Measurements from ENCODE around the gene PEAR1.

The PEAR1 gene

GRCh38 chr1:156947818-156948525, 54.5 kb downstream of the PEAR1 start:
- Histone ChIP-seq H3K9me3 (ENCODE audit: low read length) (no peaks in the 10 kb centered on the region), H3K9ac (ENCODE audit: low read length) (no peak overlapping the region), H3K27ac (ENCODE audit: low read depth, low read length) (no peak overlapping the region), H3K4me1 (ENCODE audit: insufficient read depth, low read length) (no peaks in the 10 kb centered on the region), H3K27me3 (ENCODE audit: control insufficient read depth in 1 of 2, insufficient read depth in 2 of 2, low read length in 2 of 2) (no peaks in the 10 kb centered on the region), H3K36me3 (ENCODE audit: insufficient read depth, low read length) (peaks cover 82% of the 10 kb centered on the region), H3K4me3 (ENCODE audit: low read depth in 1 of 2, low read length in 2 of 2) (no peak overlapping the region)

DNA sequence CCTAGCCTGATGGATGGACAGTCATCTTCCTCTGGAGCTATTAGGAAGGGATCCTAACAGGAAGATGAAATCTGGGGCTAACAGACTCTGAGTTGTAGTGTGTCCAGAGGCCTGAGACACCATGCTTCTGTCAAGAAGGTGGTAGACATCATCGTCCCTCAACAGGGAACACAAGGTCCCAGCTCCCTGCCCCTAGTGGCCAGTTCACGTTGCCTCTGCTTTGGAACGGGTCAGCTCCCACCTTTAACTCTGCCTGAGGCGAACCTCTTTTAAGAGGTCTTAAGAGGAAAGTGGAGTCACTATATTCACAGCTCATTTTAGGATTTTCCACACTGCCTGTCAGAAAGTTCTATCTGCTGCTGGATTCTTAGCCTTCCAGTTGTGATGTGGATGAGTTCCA, 55.2 kb downstream of the PEAR1 start:
- H3K27me3 ChIP-seq (ENCODE audit: control insufficient read depth in 1 of 2, insufficient read depth in 2 of 2, low read length in 2 of 2), result no peaks in the 10 kb centered on the region
- H3K4me3 ChIP-seq (ENCODE audit: low read depth in 1 of 2, low read length in 2 of 2), result no peak overlapping the region
- H3K9ac ChIP-seq (ENCODE audit: low read length), result no peak overlapping the region
- no peak overlapping the region for H3K27ac ChIP-seq (ENCODE audit: low read depth, low read length)
- peaks cover 80% of the 10 kb centered on the region for H3K36me3 ChIP-seq (ENCODE audit: insufficient read depth, low read length)
- no peaks in the 10 kb centered on the region for H3K9me3 ChIP-seq (ENCODE audit: low read length)
- no peaks in the 10 kb centered on the region for H3K4me1 ChIP-seq (ENCODE audit: insufficient read depth, low read length)

GRCh38 chr1:156949127-156949526, 55.6 kb downstream of the PEAR1 start:
- no peak overlapping the region for H3K4me3 ChIP-seq (ENCODE audit: low read depth in 1 of 2, low read length in 2 of 2)
- H3K9ac ChIP-seq (ENCODE audit: low read length), result no peak overlapping the region
- H3K4me1 ChIP-seq (ENCODE audit: insufficient read depth, low read length), result no peaks in the 10 kb centered on the region
- no peaks in the 10 kb centered on the region for H3K9me3 ChIP-seq (ENCODE audit: low read length)
- no peak overlapping the region for H3K27ac ChIP-seq (ENCODE audit: low read depth, low read length)
- no peaks in the 10 kb centered on the region for H3K27me3 ChIP-seq (ENCODE audit: control insufficient read depth in 1 of 2, insufficient read depth in 2 of 2, low read length in 2 of 2)
- peaks cover 76% of the 10 kb centered on the region for H3K36me3 ChIP-seq (ENCODE audit: insufficient read depth, low read length)

DNA sequence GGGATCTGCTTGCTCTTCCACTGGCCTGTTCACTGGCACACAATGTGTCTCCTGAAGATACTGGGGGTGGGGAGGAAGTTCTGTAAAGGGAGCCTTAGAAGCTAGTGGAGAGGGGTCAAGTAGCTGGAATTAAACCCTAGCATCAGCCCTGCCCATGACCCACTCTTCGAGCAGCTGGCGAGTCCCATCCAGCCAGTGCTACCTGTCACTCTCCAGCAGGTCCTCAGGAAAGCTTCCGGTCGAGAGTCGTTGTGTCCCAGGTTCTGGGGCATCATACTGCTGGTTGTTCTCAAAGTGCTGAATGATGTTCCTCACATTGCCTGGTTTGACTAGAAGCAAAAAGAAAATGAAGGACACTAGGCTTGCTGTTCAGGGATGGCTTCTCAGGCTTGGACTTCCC, 57.9 kb downstream of the PEAR1 start:
- Histone ChIP-seq H3K4me1 (ENCODE audit: insufficient read depth, low read length) (no peaks in the 10 kb centered on the region), H3K9me3 (ENCODE audit: low read length) (no peaks in the 10 kb centered on the region), H3K36me3 (ENCODE audit: insufficient read depth, low read length) (peaks cover 74% of the 10 kb centered on the region), H3K4me3 (ENCODE audit: low read depth in 1 of 2, low read length in 2 of 2) (no peak overlapping the region), H3K27ac (ENCODE audit: low read depth, low read length) (no peak overlapping the region), H3K27me3 (ENCODE audit: control insufficient read depth in 1 of 2, insufficient read depth in 2 of 2, low read length in 2 of 2) (no peaks in the 10 kb centered on the region), H3K9ac (ENCODE audit: low read length) (no peak overlapping the region)

DNA sequence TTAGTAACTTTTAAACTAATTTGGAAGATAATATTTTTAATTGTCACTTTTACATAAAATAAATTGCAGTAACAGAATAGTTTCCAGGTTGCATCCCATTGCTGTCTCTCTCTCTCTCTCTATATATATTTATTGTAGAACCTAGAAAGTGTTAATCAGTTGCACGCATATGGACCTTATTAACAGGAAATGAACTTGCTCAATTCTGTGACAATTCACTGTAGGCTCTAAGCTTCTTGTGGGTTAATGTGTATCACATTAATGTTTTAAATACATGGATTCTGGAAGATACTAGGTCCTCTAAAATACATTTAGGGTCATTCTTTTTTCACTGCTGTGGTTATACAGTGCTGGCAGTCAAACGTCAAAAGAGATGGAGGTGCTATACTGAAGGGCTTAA, 60.1 kb downstream of the PEAR1 start:
- Histone ChIP-seq H3K27ac (ENCODE audit: low read depth, low read length) (no peak overlapping the region), H3K9ac (ENCODE audit: low read length) (no peak overlapping the region), H3K4me3 (ENCODE audit: low read depth in 1 of 2, low read length in 2 of 2) (no peak overlapping the region), H3K9me3 (ENCODE audit: low read length) (no peaks in the 10 kb centered on the region), H3K4me1 (ENCODE audit: insufficient read depth, low read length) (no peaks in the 10 kb centered on the region), H3K27me3 (ENCODE audit: control insufficient read depth in 1 of 2, insufficient read depth in 2 of 2, low read length in 2 of 2) (no peaks in the 10 kb centered on the region), H3K36me3 (ENCODE audit: insufficient read depth, low read length) (peaks cover 75% of the 10 kb centered on the region)

GRCh38 chr1:156956333-156956732, 62.8 kb downstream of the PEAR1 start:
- Histone ChIP-seq H3K9ac (ENCODE audit: low read length) (no peak overlapping the region), H3K27ac (ENCODE audit: low read depth, low read length) (no peak overlapping the region), H3K27me3 (ENCODE audit: control insufficient read depth in 1 of 2, insufficient read depth in 2 of 2, low read length in 2 of 2) (no peaks in the 10 kb centered on the region), H3K9me3 (ENCODE audit: low read length) (no peaks in the 10 kb centered on the region), H3K36me3 (ENCODE audit: insufficient read depth, low read length) (peaks cover 78% of the 10 kb centered on the region), H3K4me3 (ENCODE audit: low read depth in 1 of 2, low read length in 2 of 2) (no peak overlapping the region), H3K4me1 (ENCODE audit: insufficient read depth, low read length) (no peaks in the 10 kb centered on the region)

DNA sequence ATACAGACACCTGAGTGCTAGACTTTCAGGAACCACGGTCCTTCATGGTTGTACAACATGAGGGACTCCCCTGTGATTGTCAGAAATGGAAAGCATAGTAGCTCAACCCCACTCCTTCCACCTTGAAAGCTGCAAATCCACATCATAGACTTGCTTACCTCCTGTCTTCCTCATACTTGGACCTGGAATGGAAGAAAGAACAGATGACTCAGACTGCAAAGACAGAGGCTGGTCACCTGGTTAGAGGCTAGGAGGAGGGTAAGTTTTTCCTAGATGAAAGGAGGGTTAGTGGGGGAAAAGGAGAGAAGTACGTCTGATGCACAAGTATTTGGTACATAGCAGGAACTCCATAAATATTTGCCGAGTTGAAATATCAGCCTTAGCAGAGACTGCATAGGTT, 64.1 kb downstream of the PEAR1 start:
- no peak overlapping the region for H3K4me3 ChIP-seq (ENCODE audit: low read depth in 1 of 2, low read length in 2 of 2)

DNA sequence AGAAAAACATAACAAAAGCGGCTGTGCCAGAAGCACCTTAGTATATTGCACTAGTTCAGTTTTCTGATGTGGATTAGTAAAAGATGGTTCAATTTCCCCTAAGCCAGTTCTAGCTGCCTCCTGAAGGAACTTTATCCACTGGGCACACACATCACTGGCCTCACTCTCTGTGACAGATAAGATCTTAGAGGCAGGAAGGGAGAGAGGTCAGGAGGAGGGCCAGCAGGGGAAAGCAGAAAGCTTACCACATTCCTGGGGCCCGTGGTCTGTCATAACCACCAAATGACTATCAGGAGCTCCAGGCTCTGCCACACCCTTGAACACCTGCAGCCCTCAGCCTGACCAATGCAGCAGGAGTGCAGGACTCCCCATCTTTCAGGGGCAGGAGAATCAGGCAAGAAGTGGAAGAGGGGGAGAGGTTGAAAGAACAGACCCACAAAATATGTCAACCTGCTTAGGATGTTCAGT, 64.8 kb downstream of the PEAR1 start:
- no peak overlapping the region for H3K9ac ChIP-seq (ENCODE audit: low read length)
- H3K27ac ChIP-seq (ENCODE audit: low read depth, low read length), result no peak overlapping the region
- H3K9me3 ChIP-seq (ENCODE audit: low read length), result no peaks in the 10 kb centered on the region
- H3K4me1 ChIP-seq (ENCODE audit: insufficient read depth, low read length), result no peaks in the 10 kb centered on the region
- peaks cover 83% of the 10 kb centered on the region for H3K36me3 ChIP-seq (ENCODE audit: insufficient read depth, low read length)
- no peaks in the 10 kb centered on the region for H3K27me3 ChIP-seq (ENCODE audit: control insufficient read depth in 1 of 2, insufficient read depth in 2 of 2, low read length in 2 of 2)
- H3K4me3 ChIP-seq (ENCODE audit: low read depth in 1 of 2, low read length in 2 of 2), result no peak overlapping the region

More for the DNA sequence above, 64.1 kb downstream of the PEAR1 start:
- Histone ChIP-seq H3K36me3 (ENCODE audit: insufficient read depth, low read length) (peaks cover 84% of the 10 kb centered on the region), H3K9ac (ENCODE audit: low read length) (no peak overlapping the region), H3K27me3 (ENCODE audit: control insufficient read depth in 1 of 2, insufficient read depth in 2 of 2, low read length in 2 of 2) (no peaks in the 10 kb centered on the region), H3K4me1 (ENCODE audit: insufficient read depth, low read length) (no peaks in the 10 kb centered on the region), H3K9me3 (ENCODE audit: low read length) (no peaks in the 10 kb centered on the region), H3K27ac (ENCODE audit: low read depth, low read length) (no peak overlapping the region)

DNA sequence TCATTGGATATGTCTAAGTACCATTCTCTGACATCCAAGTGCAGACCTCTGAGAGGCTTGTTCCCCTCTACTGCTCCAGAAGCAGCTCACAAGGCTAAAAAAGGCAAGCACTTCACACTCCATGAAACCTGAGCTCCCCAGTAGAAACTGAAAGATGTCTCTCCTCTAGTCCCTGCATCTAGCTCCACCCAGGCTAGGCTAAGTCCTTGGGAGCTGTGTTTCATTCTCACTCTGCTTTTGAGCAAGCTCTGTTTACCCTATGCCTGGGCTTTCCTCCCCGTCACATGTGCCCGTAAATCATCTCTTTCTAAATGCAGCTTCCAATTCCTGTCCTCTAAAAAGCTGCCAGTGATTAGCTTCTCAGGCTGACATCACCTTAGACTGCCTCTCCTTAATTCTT, 65.9 kb downstream of the PEAR1 start:
- peaks cover 82% of the 10 kb centered on the region for H3K36me3 ChIP-seq (ENCODE audit: insufficient read depth, low read length)
- H3K4me3 ChIP-seq (ENCODE audit: low read depth in 1 of 2, low read length in 2 of 2), result no peak overlapping the region
- H3K27ac ChIP-seq (ENCODE audit: low read depth, low read length), result no peak overlapping the region
- H3K4me1 ChIP-seq (ENCODE audit: insufficient read depth, low read length), result no peaks in the 10 kb centered on the region
- H3K27me3 ChIP-seq (ENCODE audit: control insufficient read depth in 1 of 2, insufficient read depth in 2 of 2, low read length in 2 of 2), result no peaks in the 10 kb centered on the region
- H3K9ac ChIP-seq (ENCODE audit: low read length), result no peak overlapping the region
- no peaks in the 10 kb centered on the region for H3K9me3 ChIP-seq (ENCODE audit: low read length)

DNA sequence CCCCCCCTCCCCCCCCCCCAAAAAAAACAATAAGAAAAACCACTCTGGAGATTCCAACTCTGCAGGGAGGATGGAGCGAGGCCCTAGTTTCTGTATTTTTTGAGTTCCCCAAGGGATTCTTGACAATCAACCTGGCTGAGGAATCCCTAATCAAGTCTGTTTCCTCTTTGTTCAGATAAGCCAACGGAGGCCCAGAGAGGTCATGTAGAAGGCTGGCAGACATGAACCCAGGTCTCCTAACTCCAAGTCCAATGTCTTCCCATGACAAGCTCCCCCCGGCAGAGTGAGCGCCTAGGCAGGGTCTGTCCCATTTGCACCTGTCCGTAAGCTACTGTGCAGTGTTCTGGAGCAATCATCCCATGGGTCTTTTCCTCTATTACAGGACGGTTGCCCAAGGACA, 66.4 kb downstream of the PEAR1 start:
- no peak overlapping the region for H3K4me3 ChIP-seq (ENCODE audit: low read depth in 1 of 2, low read length in 2 of 2)
- H3K9me3 ChIP-seq (ENCODE audit: low read length), result no peaks in the 10 kb centered on the region
- H3K27me3 ChIP-seq (ENCODE audit: control insufficient read depth in 1 of 2, insufficient read depth in 2 of 2, low read length in 2 of 2), result no peaks in the 10 kb centered on the region
- H3K9ac ChIP-seq (ENCODE audit: low read length), result no peak overlapping the region
- H3K27ac ChIP-seq (ENCODE audit: low read depth, low read length), result no peak overlapping the region
- no peaks in the 10 kb centered on the region for H3K4me1 ChIP-seq (ENCODE audit: insufficient read depth, low read length)
- peaks cover 82% of the 10 kb centered on the region for H3K36me3 ChIP-seq (ENCODE audit: insufficient read depth, low read length)

GRCh38 chr1:156961709-156962108, 68.2 kb downstream of the PEAR1 start:
- no peaks in the 10 kb centered on the region for H3K27me3 ChIP-seq (ENCODE audit: control insufficient read depth in 1 of 2, insufficient read depth in 2 of 2, low read length in 2 of 2)
- no peak overlapping the region for H3K9ac ChIP-seq (ENCODE audit: low read length)
- H3K4me1 ChIP-seq (ENCODE audit: insufficient read depth, low read length), result no peaks in the 10 kb centered on the region
- no peak overlapping the region for H3K4me3 ChIP-seq (ENCODE audit: low read depth in 1 of 2, low read length in 2 of 2)
- H3K27ac ChIP-seq (ENCODE audit: low read depth, low read length), result no peak overlapping the region
- H3K36me3 ChIP-seq (ENCODE audit: insufficient read depth, low read length), result peaks cover 72% of the 10 kb centered on the region
- no peaks in the 10 kb centered on the region for H3K9me3 ChIP-seq (ENCODE audit: low read length)

DNA sequence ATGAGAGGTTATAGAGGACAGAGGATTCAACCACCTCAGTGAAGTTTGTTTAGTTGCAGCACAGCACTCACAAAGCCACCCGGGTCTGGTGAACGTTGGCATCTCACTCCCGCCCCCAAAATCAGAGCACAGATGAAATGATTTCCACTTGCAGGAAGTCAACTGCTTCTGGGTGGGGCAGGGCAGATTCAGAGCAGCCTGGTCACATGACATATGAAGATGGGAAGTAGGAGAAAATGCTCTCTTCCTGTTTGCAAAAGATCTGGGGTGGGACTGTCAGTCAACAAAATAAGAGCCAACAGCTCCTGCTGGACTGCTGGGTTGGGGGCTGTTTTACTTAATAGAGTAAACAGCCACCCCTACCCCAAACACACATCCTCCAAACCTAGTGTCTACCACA, 70.1 kb downstream of the PEAR1 start:
- Histone ChIP-seq H3K4me3 (ENCODE audit: low read depth in 1 of 2, low read length in 2 of 2) (no peak overlapping the region), H3K4me1 (ENCODE audit: insufficient read depth, low read length) (no peaks in the 10 kb centered on the region), H3K36me3 (ENCODE audit: insufficient read depth, low read length) (peaks cover 60% of the 10 kb centered on the region), H3K9ac (ENCODE audit: low read length) (no peak overlapping the region), H3K9me3 (ENCODE audit: low read length) (no peaks in the 10 kb centered on the region), H3K27ac (ENCODE audit: low read depth, low read length) (no peak overlapping the region), H3K27me3 (ENCODE audit: control insufficient read depth in 1 of 2, insufficient read depth in 2 of 2, low read length in 2 of 2) (no peaks in the 10 kb centered on the region)

All from muscle layer of colon (tissue), 2 donors.